Measurements from ENCODE around the gene GON4L. TPM values are rescaled to one million over a fixed set of nuclear protein-coding genes. Genes with fewer than 3 reads are reported as not detected.

GON4L gene
- total and polyA plus RNA-seq, 2 of the 4 experiments (the other 2 are of a cell fraction) = 21.2 to 30.3 TPM

DNA sequence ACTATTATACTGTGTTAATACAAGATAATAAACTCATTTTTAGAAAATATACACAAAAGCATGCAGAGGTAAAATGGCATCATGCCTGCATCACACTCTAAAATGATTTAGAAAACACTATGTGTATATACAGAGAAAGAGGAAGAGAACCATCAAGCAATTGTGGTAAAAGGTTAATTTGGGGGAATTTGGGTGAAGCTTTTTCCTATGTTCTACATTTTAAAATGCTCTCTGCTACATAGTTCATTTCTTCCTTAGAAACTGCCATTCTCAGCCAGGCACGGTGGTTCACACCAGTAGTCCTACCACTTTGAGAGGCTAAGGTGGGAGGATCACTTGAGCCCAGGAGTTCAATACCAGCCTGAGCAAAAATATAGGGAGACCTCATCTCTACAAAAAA, 44.1 kb downstream of the GON4L start:
- intact Hi-C loops (cut with micrococcal nuclease) = no loop called here
- H2BK5ac ChIP-seq (ENCODE audit: low read depth, low read length, poor library complexity, severe bottlenecking) = no peak overlapping the region
- H2AK9ac ChIP-seq (replicated peaks; ENCODE audit: low read depth, low read length, poor library complexity) = no peak overlapping the region
- no peaks in the 10 kb centered on the region for H4K20me1 ChIP-seq (ENCODE audit: insufficient read depth, low read length)
- H3K27me3 ChIP-seq (ENCODE audit: control insufficient read depth, insufficient read depth, low read length) = no peaks in the 10 kb centered on the region
- no peak for ATAC-seq (ENCODE audit: low read depth)
- H3K4ac ChIP-seq (ENCODE audit: low read depth, low read length) = no peak overlapping the region
- no TSS peak for BruUV-seq (replicated peaks)
- no peak overlapping the region for H2AFZ ChIP-seq (replicated peaks; ENCODE audit: low read length, poor library complexity)
- H3K9me1 ChIP-seq (ENCODE audit: insufficient read depth, low read length) = peaks cover 5% of the 10 kb centered on the region; the same call in 1 of the 2 replicates
- H4K91ac ChIP-seq (ENCODE audit: insufficient read depth, low read depth, low read length) = no peak overlapping the region
- no CpG with 5 or more reads among the region's 1 CpG for WGBS, 2 experiments (ENCODE audit: extremely low coverage in 2 of 2, insufficient read length in 1 of 2)
- H2BK15ac ChIP-seq (ENCODE audit: low read depth, low read length) = no peak overlapping the region
- no peak overlapping the region for H4K5ac ChIP-seq (ENCODE audit: low read depth, low read length)
- dilution Hi-C loops (cut with HindIII; ENCODE audit: low sequenced_read_pairs, unreplicated experiment) = no loop called here
- H3K23ac ChIP-seq (ENCODE audit: low read depth, low read length) = no peak overlapping the region
- TF ChIP-seq, protein P1, sequence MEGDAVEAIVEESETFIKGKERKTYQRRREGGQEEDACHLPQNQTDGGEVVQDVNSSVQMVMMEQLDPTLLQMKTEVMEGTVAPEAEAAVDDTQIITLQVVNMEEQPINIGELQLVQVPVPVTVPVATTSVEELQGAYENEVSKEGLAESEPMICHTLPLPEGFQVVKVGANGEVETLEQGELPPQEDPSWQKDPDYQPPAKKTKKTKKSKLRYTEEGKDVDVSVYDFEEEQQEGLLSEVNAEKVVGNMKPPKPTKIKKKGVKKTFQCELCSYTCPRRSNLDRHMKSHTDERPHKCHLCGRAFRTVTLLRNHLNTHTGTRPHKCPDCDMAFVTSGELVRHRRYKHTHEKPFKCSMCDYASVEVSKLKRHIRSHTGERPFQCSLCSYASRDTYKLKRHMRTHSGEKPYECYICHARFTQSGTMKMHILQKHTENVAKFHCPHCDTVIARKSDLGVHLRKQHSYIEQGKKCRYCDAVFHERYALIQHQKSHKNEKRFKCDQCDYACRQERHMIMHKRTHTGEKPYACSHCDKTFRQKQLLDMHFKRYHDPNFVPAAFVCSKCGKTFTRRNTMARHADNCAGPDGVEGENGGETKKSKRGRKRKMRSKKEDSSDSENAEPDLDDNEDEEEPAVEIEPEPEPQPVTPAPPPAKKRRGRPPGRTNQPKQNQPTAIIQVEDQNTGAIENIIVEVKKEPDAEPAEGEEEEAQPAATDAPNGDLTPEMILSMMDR (conservative IDR thresholded peaks at IDR 0.05; ENCODE audit: low read depth, low read length) = no peak
- TF ChIP-seq CEBPB (IDR thresholded peaks at IDR 0.05; ENCODE audit: low read depth, low read length) (no peak), MXI1 (IDR thresholded peaks at IDR 0.05; ENCODE audit: borderline replicate concordance, low read depth, low read length) (no peak), CHD1 (IDR thresholded peaks at IDR 0.05; ENCODE audit: low read depth, low read length) (no peak), RCOR1 (IDR thresholded peaks at IDR 0.05; ENCODE audit: insufficient replicate concordance, low read length) (no peak), POLR2A (IDR thresholded peaks at IDR 0.05; ENCODE audit: low read depth, low read length) (no peak), SMC3 (IDR thresholded peaks at IDR 0.05; ENCODE audit: low read depth, low read length) (no peak), MAZ (IDR thresholded peaks at IDR 0.05; ENCODE audit: borderline replicate concordance, low read depth, low read length) (no peak), MAFK (IDR thresholded peaks at IDR 0.05; ENCODE audit: low read depth, low read length) (no peak), RFX5 (IDR thresholded peaks at IDR 0.05; ENCODE audit: low read depth, low read length) (no peak), BHLHE40 (IDR thresholded peaks at IDR 0.05; ENCODE audit: low read depth, low read length) (no peak), NFE2L2 (IDR thresholded peaks at IDR 0.05; ENCODE audit: low read depth, low read length) (no peak), RAD21 (IDR thresholded peaks at IDR 0.05; ENCODE audit: low read length) (no peak), FOS (IDR thresholded peaks at IDR 0.05; ENCODE audit: low read depth, low read length) (no peak)
- TF ChIP-seq, protein P2, sequence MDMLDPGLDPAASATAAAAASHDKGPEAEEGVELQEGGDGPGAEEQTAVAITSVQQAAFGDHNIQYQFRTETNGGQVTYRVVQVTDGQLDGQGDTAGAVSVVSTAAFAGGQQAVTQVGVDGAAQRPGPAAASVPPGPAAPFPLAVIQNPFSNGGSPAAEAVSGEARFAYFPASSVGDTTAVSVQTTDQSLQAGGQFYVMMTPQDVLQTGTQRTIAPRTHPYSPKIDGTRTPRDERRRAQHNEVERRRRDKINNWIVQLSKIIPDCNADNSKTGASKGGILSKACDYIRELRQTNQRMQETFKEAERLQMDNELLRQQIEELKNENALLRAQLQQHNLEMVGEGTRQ (IDR thresholded peaks at IDR 0.05; ENCODE audit: low read depth, low read length) = no peak
- TF ChIP-seq, protein P3, sequence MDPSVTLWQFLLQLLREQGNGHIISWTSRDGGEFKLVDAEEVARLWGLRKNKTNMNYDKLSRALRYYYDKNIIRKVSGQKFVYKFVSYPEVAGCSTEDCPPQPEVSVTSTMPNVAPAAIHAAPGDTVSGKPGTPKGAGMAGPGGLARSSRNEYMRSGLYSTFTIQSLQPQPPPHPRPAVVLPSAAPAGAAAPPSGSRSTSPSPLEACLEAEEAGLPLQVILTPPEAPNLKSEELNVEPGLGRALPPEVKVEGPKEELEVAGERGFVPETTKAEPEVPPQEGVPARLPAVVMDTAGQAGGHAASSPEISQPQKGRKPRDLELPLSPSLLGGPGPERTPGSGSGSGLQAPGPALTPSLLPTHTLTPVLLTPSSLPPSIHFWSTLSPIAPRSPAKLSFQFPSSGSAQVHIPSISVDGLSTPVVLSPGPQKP (IDR thresholded peaks at IDR 0.05; ENCODE audit: borderline replicate concordance, low read depth, low read length) = no peak
- no peak overlapping the region for H3K27ac ChIP-seq (ENCODE audit: insufficient read depth, low read length)
- no peak overlapping the region for H3K4me2 ChIP-seq (ENCODE audit: low read depth, low read length)
- H2BK120ac ChIP-seq (ENCODE audit: low read depth, low read length) = no peak overlapping the region
- no peak overlapping the region for H4K8ac ChIP-seq (ENCODE audit: low read depth in 2 of 2, low read length in 2 of 2)
- peaks cover 4 to 14% of the 10 kb centered on the region in 2 experiments; a peak in 1 of 4 replicates for H3K79me1 ChIP-seq (ENCODE audit: low read depth in 1 of 2, low read length in 2 of 2)
- DNase-seq = no peak
- no peak overlapping the region for H3K4me3 ChIP-seq (ENCODE audit: insufficient read depth, low read depth, low read length)
- H3K14ac ChIP-seq (replicated peaks; ENCODE audit: low read depth, low read length) = no peak overlapping the region
- H3K18ac ChIP-seq (ENCODE audit: low read depth, low read length) = no peak overlapping the region
- H2BK20ac ChIP-seq (ENCODE audit: low read depth, low read length) = no peak overlapping the region
- no peak overlapping the region for H3K9ac ChIP-seq (ENCODE audit: low read depth, low read length)
- H3K4me1 ChIP-seq (ENCODE audit: control insufficient read depth, insufficient read depth, low read length) = no peaks in the 10 kb centered on the region
- no peaks in the 10 kb centered on the region for H3K9me3 ChIP-seq (ENCODE audit: control insufficient read depth, insufficient read depth, low read length)
- POLR2A ChIA-PET (ENCODE audit: unreplicated experiment) = no interaction called here
- no peak overlapping the region for H3K56ac ChIP-seq (ENCODE audit: extremely low read depth, insufficient read depth, low read length)
- CTCF ChIA-PET = no interaction called here
- in situ Hi-C loops (cut with MboI; ENCODE audit: low sequenced_read_pairs) = no loop called here
- peaks cover 33% of the 10 kb centered on the region for H3K36me3 ChIP-seq (ENCODE audit: control insufficient read depth, insufficient read depth, low read length)
- H2AK5ac ChIP-seq (ENCODE audit: low read depth, low read length) = no peak overlapping the region

Data from IMR-90 (cell line).